K562 (cell line): ENCODE measurements around the gene PLA2G15. TPM values are rescaled to one million over a fixed set of nuclear protein-coding genes. Genes with fewer than 3 reads are reported as not detected.
A peak's percentile ranks its signal among the peaks of the same experiment; 100 is the strongest.

Source experiments
- ATAC-seq: fragments of 200-7000 bp; cut with Tn5 transposase; 3 replicates; pipeline ENCODE4 v1.9.1; 2020; ENCODE audit warnings: moderate library complexity
- BruUV-seq: library from RNA; stranded (reverse); fragments of 400-500 nt; replicated peaks from 2 replicates; lab custom pipeline; 2021; lab: Mats Ljungman, UMichigan
- CTCF ChIA-PET: fragments of 300-600 bp; formaldehyde crosslinking; extraction: SDS; loops from one replicate; lab custom pipeline; 2021; ENCODE audit warnings: low intra/inter-chr PET ratio; lab: Yijun Ruan, JAX
- POLR2A ChIA-PET: fragments of 300-600, 350-650 bp; sonication (Branson Sonifier 250); formaldehyde crosslinking; extraction: SDS; loops from one replicate; lab custom pipeline; 2021; ENCODE audit warnings: antibody characterized with exemption, inconsistent platforms; lab: Yijun Ruan, JAX
- DNase-seq, 4 experiments: peaks; one replicate each; pipeline versions ENCODE4 v3.0.0 to v3.0.0-alpha.2; 2011 to 2018; ENCODE audit warnings: low spot score in 3 of 4, mixed read lengths in 3 of 4; ENCODE audit errors: extremely low read depth in 1 of 4
- FAIRE-seq: peaks from 2 replicates; lab custom pipeline; 2011; peaks lifted over from hg19 to GRCh38; lab: Jason Lieb, UNC
- H2AFZ ChIP-seq: 2 replicates; pipeline ENCODE4 v1.6.0; 2011; ENCODE audit warnings: low read depth, low read length, control low read depth, inconsistent platforms
- H3K27ac ChIP-seq: fragments of 200-600 bp; 3 replicates; pipeline ENCODE4 v1.8.0; 2011; ENCODE audit warnings: low read depth, mild to moderate bottlenecking, control low read depth, inconsistent platforms, low read length, moderate library complexity, mixed read lengths; ENCODE audit errors: extremely low read depth
- H3K27me3 ChIP-seq, 2 experiments: fragments of 300-600 bp in 1 of 2; 2 replicates in 1 of 2; 3 replicates in 1 of 2; pipeline versions ENCODE4 v1.6.0 to v1.8.0; 2011; ENCODE audit warnings: inconsistent platforms in 2 of 2, low read length in 2 of 2, mild to moderate bottlenecking in 1 of 2, mixed read lengths in 1 of 2, moderate library complexity in 1 of 2; ENCODE audit not compliant: control insufficient read depth in 2 of 2, insufficient read depth in 2 of 2
- H3K36me3 ChIP-seq: fragments of 300-600 bp; 3 replicates; pipeline ENCODE4 v1.8.0; 2011; ENCODE audit warnings: mild to moderate bottlenecking, low read length, inconsistent platforms; ENCODE audit not compliant: control insufficient read depth, insufficient read depth
- H3K4me1 ChIP-seq, 2 experiments: fragments of 200-600 bp in 1 of 2; replicated peaks in 1 of 2; 2 replicates in 1 of 2; 3 replicates in 1 of 2; pipeline versions ENCODE4 v1.5.1 to v1.8.0; 2011; ENCODE audit warnings: inconsistent platforms in 2 of 2, low read length in 2 of 2, mild to moderate bottlenecking in 1 of 2, mixed read lengths in 1 of 2, moderate library complexity in 1 of 2; ENCODE audit not compliant: control insufficient read depth in 2 of 2, insufficient read depth in 2 of 2
- H3K4me2 ChIP-seq: 2 replicates; pipeline ENCODE4 v1.6.1; 2011; ENCODE audit warnings: low read length, control low read depth, inconsistent platforms, mixed read lengths; ENCODE audit not compliant: insufficient read depth
- H3K4me3 ChIP-seq: fragments of 200-600 bp; sonication (generic), shearing (Covaris generic); 2 replicates; pipeline ENCODE4 v1.5.1; 2016; ENCODE audit warnings: control low read depth, inconsistent platforms
- H3K79me2 ChIP-seq: fragments of 200-600 bp; 3 replicates; pipeline ENCODE4 v1.8.0; 2011; ENCODE audit warnings: low read length, inconsistent platforms; ENCODE audit not compliant: control insufficient read depth, insufficient read depth
- H3K9ac ChIP-seq, 2 experiments: 2 replicates each; pipeline versions ENCODE4 v1.6.0 to v1.6.1; 2011; ENCODE audit warnings: low read depth in 2 of 2, low read length in 2 of 2, control low read depth in 1 of 2, inconsistent platforms in 1 of 2, mild to moderate bottlenecking in 1 of 2, mixed read lengths in 1 of 2; ENCODE audit not compliant: insufficient read depth in 1 of 2
- H3K9me1 ChIP-seq: one replicate; pipeline ENCODE4 v1.6.0; 2011; ENCODE audit warnings: inconsistent platforms, mild to moderate bottlenecking, low read length, moderate library complexity; ENCODE audit not compliant: control insufficient read depth, insufficient read depth
- H3K9me3 ChIP-seq: replicated peaks from 2 replicates; pipeline ENCODE4 v1.5.1; 2011; ENCODE audit warnings: low read depth, low read length, inconsistent platforms; ENCODE audit not compliant: control insufficient read depth, insufficient read depth
- H4K20me1 ChIP-seq: replicated peaks from 2 replicates; pipeline ENCODE4 v1.6.1; 2011; ENCODE audit warnings: low read length, inconsistent platforms, mixed read lengths; ENCODE audit not compliant: control insufficient read depth, insufficient read depth
- ARID3B ChIP-seq: fragments of 250-450 bp; sonication (Bioruptor Pico); IDR thresholded peaks from 2 replicates; pipeline ENCODE4 v1.4.0; 2020; ENCODE audit warnings: borderline replicate concordance
- BRD4 ChIP-seq: fragments of 200-600 bp; sonication (generic); IDR thresholded peaks from 2 replicates; pipeline ENCODE4 v1.6.1; 2017; ENCODE audit warnings: inconsistent platforms
- CBFB ChIP-seq: sonication (generic); formaldehyde crosslinking; IDR thresholded peaks from 2 replicates; pipeline ENCODE4 v1.4.0; 2020; ENCODE audit warnings: mild to moderate bottlenecking, missing genetic modification reagents
- CREB3L1 ChIP-seq: fragments of 450-650 bp; IDR thresholded peaks from 2 replicates; pipeline ENCODE4 v1.6.1; 2014; ENCODE audit warnings: low read depth, mild to moderate bottlenecking, moderate library complexity, borderline replicate concordance
- HNRNPUL1 ChIP-seq: fragments of 200-400 bp; formaldehyde crosslinking; IDR thresholded peaks from 2 replicates; pipeline ENCODE4 v1.6.1; 2017; ENCODE audit warnings: low read length
- TAF9B ChIP-seq: fragments of 450-650 bp; IDR thresholded peaks from 2 replicates; pipeline ENCODE4 v1.6.1; 2018; ENCODE audit warnings: mild to moderate bottlenecking; ENCODE audit not compliant: partially characterized antibody
- ZC3H4 ChIP-seq: sonication (generic); formaldehyde crosslinking; IDR thresholded peaks from 2 replicates; pipeline ENCODE4 v1.9.0; 2021; ENCODE audit warnings: missing genetic modification reagents, borderline replicate concordance
- ZNF740 ChIP-seq, 3 experiments: fragments of 200-800 bp in 1 of 3; sonication (Bioruptor generic) in 1 of 3; sonication (generic) in 1 of 3; formaldehyde crosslinking in 1 of 3; IDR thresholded peaks; 2 replicates each; pipeline versions ENCODE4 v1.6.1 to v1.8.0; 2016 to 2022; ENCODE audit warnings: mild to moderate bottlenecking in 2 of 3, missing compliant biosample characterization in 2 of 3, missing genetic modification characterization in 2 of 3, missing genetic modification reagents in 1 of 3
- WGBS: fragments of 100-300 bp; shearing (Covaris generic); methylation state at CpG from one replicate; pipeline ENCODE4 v1.1.6; 2016; ENCODE audit warnings: low coverage, mixed read lengths; ENCODE audit not compliant: insufficient coverage; ENCODE audit errors: missing lambda C conversion rate; 5-methylcytosine and 5-hydroxymethylcytosine counted together
- in situ Hi-C: fragments of 300-500 bp; cut with MboI; formaldehyde crosslinking; loops from 4 replicates; pipeline ENCODE4 v1.15.0; 2018; ENCODE audit warnings: inconsistent platforms, mixed read lengths
- intact Hi-C: fragments of 100-400 bp; cut with micrococcal nuclease; formaldehyde crosslinking; loops from 2 replicates; pipeline ENCODE4 v1.14.2; 2022
- polyA plus RNA-seq, 8 experiments: library from polyadenylated mRNA; depleted of rRNA in 4 of 8; stranded (reverse) in 5 of 8; unstranded in 3 of 8; fragments of >200 nt; fragmentation: Nextera tagmentation in 2 of 8; fragmentation: Illumina TruSeq in 1 of 8; extraction: Ambion mirVana in 2 of 8; extraction: Trizol in 1 of 8; gene quantifications; 2 replicates each; pipeline versions ENCODE4 v1.2.1 to v1.2.3, GENCODE V29; 2011 to 2014; ENCODE audit warnings: inconsistent platforms in 1 of 8, missing spikeins in 1 of 8
- total RNA-seq, 7 experiments: library from RNA; depleted of rRNA in 6 of 7; stranded (reverse); fragments of >200 nt in 6 of 7; fragmentation: Illumina TruSeq in 2 of 7; extraction: Trizol in 2 of 7; gene quantifications; 2 replicates each; pipeline versions ENCODE4 v1.2.1 to v1.2.3, GENCODE V29; 2011 to 2021; ENCODE audit warnings: low replicate concordance in 1 of 7
- TF ChIP-seq, protein P1 (sequence below): sonication (generic); formaldehyde crosslinking; IDR thresholded peaks from 2 replicates; pipeline ENCODE4 v1.8.1; 2023; ENCODE audit warnings: mild to moderate bottlenecking, missing genetic modification reagents

The PLA2G15 gene
- total and polyA plus RNA-seq, 9 of the 15 experiments (the other 6 are each of a cell fraction or from before 2014, with no cell fraction given) = 0.42 to 8.6 (median 4.8) TPM

GRCh38 chr16:68255712-68256111, 10.5 kb downstream of the PLA2G15 start:
- peaks cover 4% of the 10 kb centered on the region for H3K9me1 ChIP-seq
- 0 out of 2 replicates have a peak, but pooled peaks cover 3% of the 10 kb centered on the region for H4K20me1 ChIP-seq
- no peak for FAIRE-seq
- in situ Hi-C loops (no loop called here), intact Hi-C loops (no loop called here)
- H3K4me2 ChIP-seq = no peak overlapping the region
- H3K36me3 ChIP-seq = peaks cover 20% of the 10 kb centered on the region; the same call in 2 of the 3 replicates
- no peaks in the 10 kb centered on the region for H3K79me2 ChIP-seq
- H2AFZ ChIP-seq = no peak overlapping the region
- ATAC-seq = no peak
- H3K27me3 ChIP-seq = no peaks in the 10 kb centered on the region
- H3K9me3 ChIP-seq = no peaks in the 10 kb centered on the region
- H3K9ac ChIP-seq = 0 out of 4 replicates have a peak overlapping the region, but pooled peaks of 1 of the 2 experiments have one; percentile 38
- H3K4me3 ChIP-seq = no peak overlapping the region
- BruUV-seq = no TSS peak
- POLR2A ChIA-PET = interaction anchor here (1.8 kb wide), 1 partner anchor 8 kb away, joined by 12 read pairs; the partner anchor contains the start of gene SLC7A6
- H3K4me1 ChIP-seq = peaks cover 0 to 3% of the 10 kb centered on the region in 2 experiments; a peak in 1 of 5 replicates
- 90% methylated on average over 15 of the region's 18 CpGs for WGBS
- no peak for TF ChIP-seq HNRNPUL1
- no peak for TF ChIP-seq ZC3H4 (CRISPR knock-in tag)
- TF ChIP-seq CREB3L1 = no peak
- no peak for TF ChIP-seq ZNF740 (CRISPR knock-in tag; IDR thresholded peaks at IDR 0.05)
- TF ChIP-seq ZNF740 (tag; IDR thresholded peaks at IDR 0.05) = no peak
- no peak for TF ChIP-seq ARID3B
- no peak for TF ChIP-seq CBFB
- no peak for TF ChIP-seq TAF9B
- no peak for TF ChIP-seq BRD4
- TF ChIP-seq, protein P1, sequence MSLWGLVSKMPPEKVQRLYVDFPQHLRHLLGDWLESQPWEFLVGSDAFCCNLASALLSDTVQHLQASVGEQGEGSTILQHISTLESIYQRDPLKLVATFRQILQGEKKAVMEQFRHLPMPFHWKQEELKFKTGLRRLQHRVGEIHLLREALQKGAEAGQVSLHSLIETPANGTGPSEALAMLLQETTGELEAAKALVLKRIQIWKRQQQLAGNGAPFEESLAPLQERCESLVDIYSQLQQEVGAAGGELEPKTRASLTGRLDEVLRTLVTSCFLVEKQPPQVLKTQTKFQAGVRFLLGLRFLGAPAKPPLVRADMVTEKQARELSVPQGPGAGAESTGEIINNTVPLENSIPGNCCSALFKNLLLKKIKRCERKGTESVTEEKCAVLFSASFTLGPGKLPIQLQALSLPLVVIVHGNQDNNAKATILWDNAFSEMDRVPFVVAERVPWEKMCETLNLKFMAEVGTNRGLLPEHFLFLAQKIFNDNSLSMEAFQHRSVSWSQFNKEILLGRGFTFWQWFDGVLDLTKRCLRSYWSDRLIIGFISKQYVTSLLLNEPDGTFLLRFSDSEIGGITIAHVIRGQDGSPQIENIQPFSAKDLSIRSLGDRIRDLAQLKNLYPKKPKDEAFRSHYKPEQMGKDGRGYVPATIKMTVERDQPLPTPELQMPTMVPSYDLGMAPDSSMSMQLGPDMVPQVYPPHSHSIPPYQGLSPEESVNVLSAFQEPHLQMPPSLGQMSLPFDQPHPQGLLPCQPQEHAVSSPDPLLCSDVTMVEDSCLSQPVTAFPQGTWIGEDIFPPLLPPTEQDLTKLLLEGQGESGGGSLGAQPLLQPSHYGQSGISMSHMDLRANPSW = no peak
- CTCF ChIA-PET = no interaction called here
- no peak overlapping the region for H3K27ac ChIP-seq
- no peak for DNase-seq
